Measurements from ENCODE around the gene GJB2. TPM values are rescaled to one million over a fixed set of nuclear protein-coding genes. Genes with fewer than 3 reads are reported as not detected.

The GJB2 gene
- total RNA-seq, 4 donors from 2014 or later = 32.8 to 129 (median 77.5) TPM

DNA sequence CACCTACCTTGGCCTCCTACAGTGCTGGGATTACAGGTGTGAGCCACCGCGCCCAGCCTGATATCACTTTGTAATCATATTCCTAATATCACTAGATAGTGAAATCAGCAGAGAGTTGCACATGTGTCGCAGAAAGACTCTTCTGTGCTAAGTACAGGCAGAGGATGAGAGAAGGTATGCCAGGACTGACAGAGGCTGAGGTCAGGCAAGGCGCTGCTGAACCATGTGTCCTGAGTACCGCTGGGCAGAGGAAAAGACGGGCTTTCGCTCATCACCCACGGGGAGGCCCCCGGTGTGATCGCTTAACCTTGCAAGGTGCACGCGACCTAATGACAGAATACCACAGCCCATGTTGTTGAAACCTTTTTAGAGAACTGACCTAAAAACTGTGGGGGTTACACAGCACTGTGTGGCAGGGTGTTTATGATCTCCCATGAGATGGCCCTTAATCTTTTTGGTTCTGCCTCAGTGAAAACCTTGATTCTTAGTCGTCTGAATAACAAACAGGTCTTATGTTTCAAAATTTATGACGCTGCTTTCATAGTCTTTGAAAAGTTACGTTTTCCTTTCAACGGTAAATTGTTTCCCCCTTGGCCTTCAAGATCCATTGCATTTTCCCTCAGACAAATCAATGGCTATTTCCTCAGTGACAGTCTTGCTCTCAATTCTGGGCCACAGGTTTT, 44.1 kb downstream of the GJB2 start:
- no peak overlapping the region for H3K27ac ChIP-seq
- 96% methylated on average over 16 of the region's 16 CpGs for WGBS
- H3K9me3 ChIP-seq = no peaks in the 10 kb centered on the region
- no peak for DNase-seq (ENCODE audit: low spot score in 2 of 2)
- no peaks in the 10 kb centered on the region for H3K4me1 ChIP-seq
- no peaks in the 10 kb centered on the region for H3K36me3 ChIP-seq
- H3K27me3 ChIP-seq = peaks cover 60% of the 10 kb centered on the region
- no peak overlapping the region for H3K4me3 ChIP-seq
- TF ChIP-seq, protein P1, sequence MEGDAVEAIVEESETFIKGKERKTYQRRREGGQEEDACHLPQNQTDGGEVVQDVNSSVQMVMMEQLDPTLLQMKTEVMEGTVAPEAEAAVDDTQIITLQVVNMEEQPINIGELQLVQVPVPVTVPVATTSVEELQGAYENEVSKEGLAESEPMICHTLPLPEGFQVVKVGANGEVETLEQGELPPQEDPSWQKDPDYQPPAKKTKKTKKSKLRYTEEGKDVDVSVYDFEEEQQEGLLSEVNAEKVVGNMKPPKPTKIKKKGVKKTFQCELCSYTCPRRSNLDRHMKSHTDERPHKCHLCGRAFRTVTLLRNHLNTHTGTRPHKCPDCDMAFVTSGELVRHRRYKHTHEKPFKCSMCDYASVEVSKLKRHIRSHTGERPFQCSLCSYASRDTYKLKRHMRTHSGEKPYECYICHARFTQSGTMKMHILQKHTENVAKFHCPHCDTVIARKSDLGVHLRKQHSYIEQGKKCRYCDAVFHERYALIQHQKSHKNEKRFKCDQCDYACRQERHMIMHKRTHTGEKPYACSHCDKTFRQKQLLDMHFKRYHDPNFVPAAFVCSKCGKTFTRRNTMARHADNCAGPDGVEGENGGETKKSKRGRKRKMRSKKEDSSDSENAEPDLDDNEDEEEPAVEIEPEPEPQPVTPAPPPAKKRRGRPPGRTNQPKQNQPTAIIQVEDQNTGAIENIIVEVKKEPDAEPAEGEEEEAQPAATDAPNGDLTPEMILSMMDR (IDR thresholded peaks at IDR 0.05) = no peak
- TF ChIP-seq POLR2AphosphoS5 (IDR thresholded peaks at IDR 0.05) (no peak), POLR2A (IDR thresholded peaks at IDR 0.05) (no peak), EP300 (IDR thresholded peaks at IDR 0.05) (no peak)

DNA sequence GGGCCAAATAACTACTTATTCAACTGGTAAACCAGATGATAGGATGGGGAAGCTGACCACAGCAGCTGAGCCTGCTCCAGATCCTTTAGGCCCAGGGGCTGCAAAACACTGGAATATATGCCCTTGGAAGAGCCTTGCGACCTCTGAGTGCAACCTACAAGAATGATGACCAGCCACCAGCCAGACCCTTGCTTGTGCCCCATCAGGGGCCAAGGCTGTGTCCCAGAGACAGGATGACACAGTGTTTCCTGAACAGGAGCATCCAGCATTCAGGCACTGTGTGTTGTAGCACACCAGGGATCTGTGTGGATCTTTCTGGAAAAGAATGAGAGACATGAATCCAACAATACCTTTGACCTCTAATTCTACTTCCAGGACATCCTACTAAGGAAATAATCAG, 46.4 kb downstream of the GJB2 start:
- no peak for TF ChIP-seq POLR2AphosphoS5 (IDR thresholded peaks at IDR 0.05)
- no peak for TF ChIP-seq EP300 (IDR thresholded peaks at IDR 0.05)
- TF ChIP-seq, protein P1 (IDR thresholded peaks at IDR 0.05) = no peak
- TF ChIP-seq POLR2A (IDR thresholded peaks at IDR 0.05) = no peak
- peaks cover 68% of the 10 kb centered on the region for H3K27me3 ChIP-seq
- no CpG with 5 or more reads among the region's 1 CpG for WGBS

DNA sequence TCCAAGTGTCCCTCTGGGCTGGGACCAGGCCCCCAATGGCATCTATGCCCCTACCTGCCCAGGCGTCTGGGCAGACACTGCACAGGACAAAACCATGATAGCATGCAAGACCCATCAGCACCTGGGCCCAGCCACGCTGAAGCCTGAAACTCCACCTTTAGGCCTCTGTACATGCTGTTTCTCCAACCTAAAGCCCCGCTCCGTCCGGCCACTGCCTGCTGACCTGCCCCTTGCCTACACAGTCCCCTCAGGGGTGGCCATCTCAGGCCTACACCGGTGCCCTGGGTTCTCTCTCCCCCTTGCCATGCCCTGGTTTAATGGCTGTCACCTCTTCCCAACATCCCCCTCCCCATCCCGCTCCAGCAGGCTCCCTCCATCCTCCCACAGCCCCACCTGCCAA, 47.2 kb downstream of the GJB2 start:
- no peaks in the 10 kb centered on the region for H3K9me3 ChIP-seq
- TF ChIP-seq POLR2A (IDR thresholded peaks at IDR 0.05) = no peak
- TF ChIP-seq, protein P1 (IDR thresholded peaks at IDR 0.05) = no peak
- TF ChIP-seq EP300 (IDR thresholded peaks at IDR 0.05) = no peak
- no peak for TF ChIP-seq POLR2AphosphoS5 (IDR thresholded peaks at IDR 0.05)
- peaks cover 9% of the 10 kb centered on the region for H3K4me1 ChIP-seq
- WGBS = 78% methylated on average over 7 of the region's 7 CpGs
- no peaks in the 10 kb centered on the region for H3K36me3 ChIP-seq
- no peak overlapping the region for H3K4me3 ChIP-seq
- H3K27ac ChIP-seq = no peak overlapping the region
- peaks cover 67% of the 10 kb centered on the region for H3K27me3 ChIP-seq
- no peak for DNase-seq (ENCODE audit: low spot score in 2 of 2)

More for the DNA sequence above, 46.4 kb downstream of the GJB2 start:
- Histone ChIP-seq H3K9me3 (no peaks in the 10 kb centered on the region), H3K36me3 (no peaks in the 10 kb centered on the region), H3K4me3 (no peak overlapping the region), H3K27ac (no peak overlapping the region), H3K4me1 (peaks cover 9% of the 10 kb centered on the region)
- no peak for DNase-seq (ENCODE audit: low spot score in 2 of 2)

GRCh38 chr13:20144141-20144850, 48.4 kb downstream of the GJB2 start:
- Histone ChIP-seq H3K9me3 (no peaks in the 10 kb centered on the region), H3K4me3 (no peak overlapping the region), H3K27me3 (peaks cover 65% of the 10 kb centered on the region), H3K36me3 (no peaks in the 10 kb centered on the region), H3K4me1 (peaks cover 9% of the 10 kb centered on the region), H3K27ac (no peak overlapping the region)
- WGBS = 83% methylated on average over 11 of the region's 12 CpGs
- DNase-seq (ENCODE audit: low spot score in 2 of 2) = no peak
- no peak for TF ChIP-seq POLR2AphosphoS5 (IDR thresholded peaks at IDR 0.05)
- no peak for TF ChIP-seq POLR2A (IDR thresholded peaks at IDR 0.05)
- no peak for TF ChIP-seq EP300 (IDR thresholded peaks at IDR 0.05)
- TF ChIP-seq, protein P1 (IDR thresholded peaks at IDR 0.05) = no peak

DNA sequence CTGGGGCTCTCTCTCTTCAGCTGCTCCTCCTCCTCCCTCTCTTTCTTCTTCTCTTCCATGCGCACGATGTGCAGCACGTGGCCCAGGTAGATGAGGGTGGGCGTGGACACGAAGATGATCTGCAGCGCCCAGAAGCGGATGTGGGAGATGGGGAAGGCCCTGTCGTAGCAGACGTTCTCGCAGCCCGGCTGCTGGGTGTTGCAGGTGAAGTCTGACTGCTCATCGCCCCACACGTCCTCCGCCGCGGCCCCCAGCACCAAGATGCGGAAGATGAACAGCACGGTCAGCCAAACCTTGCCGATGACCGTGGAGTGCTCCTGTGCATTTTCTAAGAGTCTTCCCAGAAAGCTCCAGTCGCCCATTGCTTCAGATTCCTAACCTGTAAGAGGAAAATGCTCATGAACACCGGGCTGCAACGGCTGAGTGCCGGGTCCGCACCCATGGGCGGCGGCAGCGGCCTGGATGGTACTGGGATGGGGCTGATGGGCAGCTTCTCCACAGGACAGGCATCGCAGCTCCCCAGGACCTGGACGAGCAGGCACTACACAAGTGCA, 49.7 kb downstream of the GJB2 start:
- DNase-seq (ENCODE audit: low spot score in 2 of 2) = no peak
- H3K9me3 ChIP-seq = no peaks in the 10 kb centered on the region
- H3K36me3 ChIP-seq = no peaks in the 10 kb centered on the region
- 90% methylated on average over 30 of the region's 30 CpGs for WGBS
- TF ChIP-seq POLR2A (IDR thresholded peaks at IDR 0.05) (no peak), POLR2AphosphoS5 (IDR thresholded peaks at IDR 0.05) (no peak), EP300 (IDR thresholded peaks at IDR 0.05) (no peak)
- TF ChIP-seq, protein P1 (IDR thresholded peaks at IDR 0.05) = no peak
- H3K27ac ChIP-seq = no peak overlapping the region
- peaks cover 67% of the 10 kb centered on the region for H3K27me3 ChIP-seq
- no peak overlapping the region for H3K4me3 ChIP-seq
- H3K4me1 ChIP-seq = peaks cover 9% of the 10 kb centered on the region

All from suprapubic skin (tissue), 4 donors.